Urinary bladder (tissue), 4 donors: ENCODE results near the gene FFAR4. TPM values are rescaled to one million over a fixed set of nuclear protein-coding genes. Genes with fewer than 3 reads are reported as not detected.
"Not testable (repeated sequence)": the region's sequence is repeated elsewhere in the genome, so short reads cannot be mapped to it uniquely, and the experiment has no call there.

Experiments
- DNase-seq: peaks from one replicate; pipeline ENCODE4 v3.0.0-alpha.2; 2015; ENCODE audit errors: extremely low spot score
- H3K27ac ChIP-seq: one replicate; pipeline ENCODE4 v1.5.1; 2013; ENCODE audit warnings: low read depth, mild to moderate bottlenecking, moderate library complexity
- H3K36me3 ChIP-seq: one replicate; pipeline ENCODE4 v1.6.1; 2013; ENCODE audit warnings: mild to moderate bottlenecking, moderate library complexity; ENCODE audit not compliant: insufficient read depth
- H3K4me1 ChIP-seq: one replicate; pipeline ENCODE4 v1.6.1; 2013; ENCODE audit warnings: mild to moderate bottlenecking, moderate library complexity; ENCODE audit not compliant: insufficient read depth
- H3K4me3 ChIP-seq: one replicate; pipeline ENCODE4 v1.5.1; 2013; ENCODE audit warnings: low read depth, low read length
- WGBS: extraction: QIAGEN DNeasy Blood & Tissue Kit; methylation state at CpG from one replicate; pipeline ENCODE4 v1.1.7; 2013; 5-methylcytosine and 5-hydroxymethylcytosine counted together
- polyA plus RNA-seq: library from polyadenylated mRNA; stranded (reverse); fragments of 200-250 nt; gene quantifications from one replicate; pipeline ENCODE4 v1.2.3, GENCODE V29; 2013
- total RNA-seq: library from RNA; depleted of rRNA; stranded (reverse); fragments of >200 nt; gene quantifications from one replicate; pipeline ENCODE4 v1.2.3, GENCODE V29; 2014
- donor health status: healthy with polysubstance abuse.
- donor health status: healthy.

FFAR4 gene
- total RNA-seq: 0.16 TPM
- polyA plus RNA-seq: 0.25 TPM

DNA sequence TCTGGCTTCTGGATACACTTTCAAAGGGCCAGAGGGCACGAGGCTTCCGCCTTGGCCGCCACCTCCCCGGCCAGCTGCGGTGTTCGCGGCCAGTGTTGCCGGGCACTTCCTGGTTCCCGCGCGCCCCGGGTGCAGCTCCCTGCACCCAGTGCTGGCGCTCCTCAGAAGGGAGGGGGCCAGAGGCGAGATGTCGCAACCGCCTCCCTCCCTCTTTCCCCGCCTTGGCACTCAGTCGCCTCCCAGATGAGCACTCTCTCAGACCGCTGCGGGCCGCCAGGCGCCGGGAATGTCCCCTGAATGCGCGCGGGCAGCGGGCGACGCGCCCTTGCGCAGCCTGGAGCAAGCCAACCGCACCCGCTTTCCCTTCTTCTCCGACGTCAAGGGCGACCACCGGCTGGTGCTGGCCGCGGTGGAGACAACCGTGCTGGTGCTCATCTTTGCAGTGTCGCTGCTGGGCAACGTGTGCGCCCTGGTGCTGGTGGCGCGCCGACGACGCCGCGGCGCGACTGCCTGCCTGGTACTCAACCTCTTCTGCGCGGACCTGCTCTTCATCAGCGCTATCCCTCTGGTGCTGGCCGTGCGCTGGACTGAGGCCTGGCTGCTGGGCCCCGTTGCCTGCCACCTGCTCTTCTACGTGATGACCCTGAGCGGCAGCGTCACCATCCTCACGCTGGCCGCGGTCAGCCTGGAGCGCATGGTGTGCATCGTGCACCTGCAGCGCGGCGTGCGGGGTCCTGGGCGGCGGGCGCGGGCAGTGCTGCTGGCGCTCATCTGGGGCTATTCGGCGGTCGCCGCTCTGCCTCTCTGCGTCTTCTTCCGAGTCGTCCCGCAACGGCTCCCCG, at the start of gene FFAR4:
TSS of gene FFAR4 (plus strand) at position 231 of the 842 bp plus-strand sequence. CDS start at position 287, 56 bp downstream.
- 2% methylated on average over 85 of the region's 85 CpGs for WGBS
- no peak within 1 kb of the TSS for H3K27ac ChIP-seq
- H3K4me3 ChIP-seq: peak within 1 kb of the TSS; percentile 22
- H3K36me3 ChIP-seq: no peaks in the 10 kb centered on the region
- H3K4me1 ChIP-seq: no peaks in the 10 kb centered on the region
- no peak for DNase-seq

DNA sequence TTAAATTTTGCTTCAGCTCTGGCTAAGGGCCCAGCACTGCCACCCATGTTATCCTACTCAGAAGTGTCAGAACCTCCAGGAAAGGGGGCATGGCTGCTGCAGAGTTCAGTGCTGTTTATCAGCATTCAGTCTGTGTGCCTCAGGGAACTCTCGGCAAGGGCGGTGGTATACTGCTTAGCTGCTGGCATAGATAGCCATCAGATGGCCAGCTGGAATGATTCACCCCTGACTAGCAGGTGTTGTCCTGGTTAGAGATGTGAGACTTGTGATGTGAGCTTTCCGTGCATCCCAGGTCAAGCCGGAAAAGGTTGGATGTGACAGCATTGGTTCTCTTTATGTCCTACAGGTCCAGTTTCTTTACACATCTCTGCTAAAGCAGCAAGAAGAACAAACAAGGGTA, 47.9 kb upstream of the FFAR4 start:
- no peaks in the 10 kb centered on the region for H3K4me1 ChIP-seq
- no peak overlapping the region for H3K27ac ChIP-seq
- no peak overlapping the region for H3K4me3 ChIP-seq
- WGBS: 95% methylated on average over 4 of the region's 4 CpGs
- no peaks in the 10 kb centered on the region for H3K36me3 ChIP-seq
- DNase-seq: no peak

DNA sequence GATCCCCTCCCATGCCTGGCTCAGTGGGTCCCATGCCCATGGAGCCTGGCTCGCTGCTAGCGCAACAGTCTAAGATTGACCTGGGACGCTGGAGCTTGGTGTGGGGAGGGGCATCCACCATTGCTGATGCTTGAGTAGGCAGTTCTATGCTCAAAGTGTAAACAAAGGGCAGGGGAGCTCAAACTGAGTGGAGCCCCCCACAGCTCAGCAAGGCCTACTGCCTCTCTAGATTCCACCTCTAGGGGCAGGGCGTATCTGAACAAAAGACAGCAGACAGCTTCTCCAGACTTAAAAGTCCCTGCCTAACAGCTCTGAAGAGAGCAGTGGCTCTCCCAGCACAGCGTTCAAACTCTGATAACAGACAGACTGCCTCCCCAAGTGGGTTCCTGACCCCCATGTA, 31.2 kb upstream of the FFAR4 start:
- Histone ChIP-seq H3K36me3 (no peaks in the 10 kb centered on the region), H3K4me3 (no peak overlapping the region), H3K27ac (no peak overlapping the region), H3K4me1 (no peaks in the 10 kb centered on the region)
- 82% methylated on average over 5 of the region's 5 CpGs for WGBS
- DNase-seq: no peak

GRCh38 chr10:93540871-93541270, 25.6 kb upstream of the FFAR4 start:
- 96% methylated on average over 4 of the region's 4 CpGs for WGBS
- not testable (repeated sequence) for H3K4me1 ChIP-seq, H3K4me3 ChIP-seq, DNase-seq, H3K36me3 ChIP-seq, H3K27ac ChIP-seq

- no peak overlapping the region for H3K4me3 ChIP-seq
- H3K4me1 ChIP-seq: peaks cover 1% of the 10 kb centered on the region
- WGBS: 58% methylated on average over 23 of the region's 23 CpGs
- DNase-seq: no peak
- no peaks in the 10 kb centered on the region for H3K36me3 ChIP-seq
- no peak overlapping the region for H3K27ac ChIP-seq
Measured at GRCh38 chr10:93541402-93542357, 24.8 kb upstream of the FFAR4 start.

DNA sequence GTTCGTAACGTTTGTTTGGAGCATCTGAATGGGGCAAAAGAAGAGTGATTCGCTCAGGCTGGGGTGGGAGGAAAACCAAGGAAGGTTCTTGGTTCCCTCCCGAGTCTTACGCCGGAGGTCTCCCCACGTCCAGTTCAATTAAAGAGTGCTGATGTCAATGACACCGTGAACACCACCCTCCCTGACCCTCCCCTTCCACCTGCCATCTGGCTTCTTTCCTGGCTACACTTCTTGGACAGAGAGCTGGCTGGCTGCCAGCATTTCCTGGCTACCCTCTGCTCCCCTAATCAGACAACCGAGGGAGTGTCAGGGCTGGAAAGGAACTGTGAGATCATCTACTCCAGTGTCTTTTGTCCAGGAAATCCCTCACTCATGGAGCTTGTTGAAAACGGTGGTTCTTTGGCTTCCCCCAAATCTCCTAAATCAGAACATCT, 24.1 kb upstream of the FFAR4 start:
- H3K4me3 ChIP-seq: no peak overlapping the region
- WGBS: 9% methylated on average over 10 of the region's 10 CpGs

DNA sequence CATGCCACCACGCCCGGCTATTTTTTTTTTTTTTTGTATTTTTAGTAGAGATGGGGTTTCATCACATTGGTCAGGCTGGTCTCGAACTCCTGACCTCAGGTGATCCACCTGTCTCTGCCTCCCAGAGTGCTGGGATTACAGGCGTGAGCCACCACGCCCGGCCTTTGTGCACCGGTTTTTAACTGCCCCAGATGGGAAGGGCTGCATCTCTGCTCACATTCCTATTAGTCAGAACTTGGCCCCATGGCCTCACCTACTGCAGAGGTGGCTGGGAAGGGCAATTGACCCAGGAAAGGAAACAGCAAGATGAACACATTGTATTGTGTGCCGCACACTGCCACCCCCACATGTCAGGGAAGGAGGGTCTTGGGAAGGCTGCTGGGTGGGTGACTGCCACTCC, 19.5 kb upstream of the FFAR4 start:
- H3K4me3 ChIP-seq, H3K27ac ChIP-seq, H3K4me1 ChIP-seq, DNase-seq, H3K36me3 ChIP-seq: not testable (repeated sequence)
- 93% methylated on average over 8 of the region's 8 CpGs for WGBS

More for the DNA sequence above, 24.1 kb upstream of the FFAR4 start:
- H3K36me3 ChIP-seq: no peaks in the 10 kb centered on the region
- H3K4me1 ChIP-seq: peaks cover 1% of the 10 kb centered on the region
- no peak overlapping the region for H3K27ac ChIP-seq
- peak; percentile 28 for DNase-seq

DNA sequence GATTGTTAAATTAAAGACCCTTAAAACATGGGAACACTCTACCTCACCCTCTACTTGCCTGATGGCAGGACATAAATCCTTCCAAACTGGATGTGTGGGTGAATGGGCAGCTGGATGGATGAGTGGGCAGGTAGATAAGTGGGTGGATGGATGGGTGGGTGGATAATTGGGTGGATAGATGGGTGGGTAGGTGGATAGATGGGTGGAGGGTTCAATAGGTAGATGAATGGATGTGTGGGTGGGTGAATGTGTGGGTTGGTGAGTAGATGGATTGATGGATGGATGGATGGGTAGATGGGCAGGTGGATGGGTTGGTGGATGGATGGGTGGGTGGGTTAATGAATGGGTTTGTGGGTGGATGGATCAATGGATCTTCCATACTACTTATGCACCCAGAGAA, 18.9 kb upstream of the FFAR4 start:
- Histone ChIP-seq H3K27ac (no peak overlapping the region), H3K36me3 (no peaks in the 10 kb centered on the region)

DNA sequence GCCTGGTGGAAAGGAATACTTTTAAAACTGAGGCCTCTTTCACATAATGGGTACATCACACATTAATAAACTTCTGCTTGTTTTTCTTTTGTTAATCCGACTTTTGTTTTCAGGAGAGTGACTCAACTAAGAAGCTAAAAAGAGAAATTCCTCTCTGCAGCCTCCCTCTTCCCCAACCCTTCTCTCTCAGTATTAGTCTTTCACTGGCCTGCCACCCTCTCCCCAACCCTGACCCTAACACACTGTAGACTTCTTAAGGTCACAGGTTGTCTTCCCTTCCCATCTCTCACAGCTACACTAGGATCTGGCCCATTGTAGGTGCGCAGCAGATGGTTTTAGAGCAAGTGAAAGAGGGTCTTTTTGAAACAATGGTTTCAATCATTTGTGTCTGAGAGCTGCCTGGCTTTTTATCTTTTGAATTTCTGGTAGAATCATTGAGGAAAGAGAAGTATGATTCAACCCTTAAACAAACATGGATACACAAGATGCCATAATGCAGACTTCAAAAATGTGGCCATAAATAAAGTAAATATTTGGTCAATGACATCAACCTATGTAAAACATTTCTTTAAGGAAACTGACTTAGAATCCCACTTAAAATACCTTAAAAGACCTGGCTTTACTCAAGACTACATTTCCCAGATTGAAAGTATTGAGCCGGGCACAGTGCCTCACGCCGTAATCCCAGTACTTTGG, 17.9 kb upstream of the FFAR4 start:
- no peak for DNase-seq
- no peak overlapping the region for H3K27ac ChIP-seq
- H3K4me3 ChIP-seq: no peak overlapping the region
- no peaks in the 10 kb centered on the region for H3K4me1 ChIP-seq
- whole genome bisulfite sequencing: 86% methylated on average over 5 of the region's 5 CpGs
- H3K36me3 ChIP-seq: no peaks in the 10 kb centered on the region

More for the DNA sequence above, 18.9 kb upstream of the FFAR4 start:
- no peak overlapping the region for H3K4me3 ChIP-seq
- no peak for DNase-seq
- no peaks in the 10 kb centered on the region for H3K4me1 ChIP-seq

- Histone ChIP-seq H3K4me3 (no peak overlapping the region), H3K27ac (no peak overlapping the region), H3K4me1 (no peaks in the 10 kb centered on the region), H3K36me3 (no peaks in the 10 kb centered on the region)
- WGBS: 82% methylated on average over 4 of the region's 4 CpGs
- no peak for DNase-seq
Measured at GRCh38 chr10:93550606-93551005, 15.9 kb upstream of the FFAR4 start.

DNA sequence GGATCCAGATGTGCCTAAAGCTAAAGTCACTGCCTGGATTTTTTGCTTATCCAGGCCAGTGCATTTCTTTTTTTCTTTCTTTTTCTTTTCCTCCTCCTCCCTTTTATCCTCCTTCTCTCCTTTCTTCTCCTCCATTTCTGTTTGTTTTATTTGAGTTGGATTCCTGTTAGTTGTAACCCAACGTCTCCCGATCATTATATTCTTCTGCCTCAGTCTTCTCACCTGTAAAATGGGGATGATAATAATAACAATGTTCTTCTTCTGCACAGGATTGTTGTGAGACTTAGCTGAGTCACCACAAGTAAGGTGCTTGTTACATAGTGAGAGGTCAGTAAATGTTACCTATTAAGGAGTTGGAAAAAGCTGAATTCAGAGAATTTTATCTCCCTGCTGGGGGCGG, 13.7 kb upstream of the FFAR4 start:
- no peak overlapping the region for H3K27ac ChIP-seq
- H3K4me3 ChIP-seq: no peak overlapping the region
- DNase-seq: no peak
- no peaks in the 10 kb centered on the region for H3K36me3 ChIP-seq
- WGBS: 93% methylated on average over 3 of the region's 3 CpGs
- H3K4me1 ChIP-seq: no peaks in the 10 kb centered on the region

DNA sequence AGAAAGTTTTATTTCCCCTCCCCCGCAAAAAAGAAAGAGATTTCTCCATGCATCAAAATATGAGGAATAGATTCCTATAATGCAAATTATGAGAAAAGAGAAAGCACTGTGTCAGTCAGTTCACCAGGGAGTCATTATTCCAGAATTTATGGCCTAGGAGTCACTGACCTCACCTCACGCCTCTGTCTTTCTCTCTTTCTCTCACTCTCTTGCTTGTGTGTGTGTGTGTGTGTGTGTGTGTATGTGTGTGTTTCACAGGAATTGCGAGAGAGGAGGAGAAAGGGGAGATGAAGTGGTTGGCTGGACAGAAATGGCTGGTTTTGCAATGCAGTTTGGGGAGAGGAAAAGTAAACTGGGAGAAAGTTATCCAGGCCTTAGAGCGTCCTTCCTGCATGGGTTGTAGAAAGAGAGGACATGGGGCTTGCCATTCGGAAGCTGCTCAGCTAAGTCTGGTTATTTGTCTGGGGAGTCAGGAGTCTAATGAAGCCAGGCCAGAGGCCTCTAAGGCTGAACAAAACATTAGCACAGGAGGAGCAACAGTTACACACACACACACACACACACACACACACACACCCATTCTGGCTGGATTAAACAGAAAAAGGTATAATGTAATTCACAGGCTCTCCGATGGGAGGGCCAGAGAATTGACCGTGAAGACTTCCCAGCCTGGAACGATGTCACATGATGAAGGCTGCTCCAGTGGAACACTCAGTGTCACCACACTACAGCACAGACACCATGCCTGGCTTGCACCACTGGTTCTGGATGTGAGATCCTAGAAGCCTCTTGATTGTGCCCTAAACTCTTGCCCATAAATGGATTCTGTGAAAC, 12.8 kb upstream of the FFAR4 start:
- no peaks in the 10 kb centered on the region for H3K36me3 ChIP-seq
- 82% methylated on average over 8 of the region's 8 CpGs for WGBS
- DNase-seq: no peak
- H3K4me1 ChIP-seq: no peaks in the 10 kb centered on the region
- H3K27ac ChIP-seq: no peak overlapping the region
- no peak overlapping the region for H3K4me3 ChIP-seq

GRCh38 chr10:93554316-93554663, 12.2 kb upstream of the FFAR4 start:
- no peaks in the 10 kb centered on the region for H3K4me1 ChIP-seq
- WGBS: 89% methylated on average over 1 of the region's 1 CpG
- no peak overlapping the region for H3K4me3 ChIP-seq
- no peak overlapping the region for H3K27ac ChIP-seq
- no peaks in the 10 kb centered on the region for H3K36me3 ChIP-seq
- no peak for DNase-seq
